ENCODE measurements around the gene RGS12. TPM values are rescaled to one million over a fixed set of nuclear protein-coding genes. Genes with fewer than 3 reads are reported as not detected.

RGS12 gene
- total RNA-seq, 1 experiment from 2014 or later: 53.9 TPM

DNA sequence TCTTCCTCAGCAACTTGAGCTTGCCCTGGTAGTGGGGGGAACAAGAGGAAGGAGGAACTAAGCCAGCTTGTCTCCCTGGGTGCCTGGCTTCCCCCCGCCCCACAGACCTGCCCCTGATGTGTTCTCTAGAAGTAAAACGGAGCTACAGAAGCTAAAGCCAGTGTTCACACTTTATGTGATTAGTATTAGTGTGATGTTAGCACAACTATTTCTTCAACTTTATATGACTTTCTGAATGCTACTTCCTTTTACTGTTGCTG lies 10.7 kb downstream of the RGS12 start:
- no TSS peak for BruUV-seq (replicated peaks)
- no peaks in the 10 kb centered on the region for H3K36me3 ChIP-seq (ENCODE audit: insufficient read depth, low read length, poor library complexity, severe bottlenecking)
- DNase-seq (ENCODE audit: low spot score): no peak
- intact Hi-C loops (cut with micrococcal nuclease; ENCODE audit: unreplicated experiment): no loop called here
- no peaks in the 10 kb centered on the region for H3K9me3 ChIP-seq (ENCODE audit: low read depth, low read length, poor library complexity, severe bottlenecking)
- H3K4me3 ChIP-seq (ENCODE audit: low read depth, low read length, poor library complexity, severe bottlenecking): no peak overlapping the region
- TF ChIP-seq EZH2 (IDR thresholded peaks at IDR 0.05; ENCODE audit: borderline replicate concordance, low read depth, low read length, poor library complexity, severe bottlenecking): no peak
- TF ChIP-seq, protein P1, sequence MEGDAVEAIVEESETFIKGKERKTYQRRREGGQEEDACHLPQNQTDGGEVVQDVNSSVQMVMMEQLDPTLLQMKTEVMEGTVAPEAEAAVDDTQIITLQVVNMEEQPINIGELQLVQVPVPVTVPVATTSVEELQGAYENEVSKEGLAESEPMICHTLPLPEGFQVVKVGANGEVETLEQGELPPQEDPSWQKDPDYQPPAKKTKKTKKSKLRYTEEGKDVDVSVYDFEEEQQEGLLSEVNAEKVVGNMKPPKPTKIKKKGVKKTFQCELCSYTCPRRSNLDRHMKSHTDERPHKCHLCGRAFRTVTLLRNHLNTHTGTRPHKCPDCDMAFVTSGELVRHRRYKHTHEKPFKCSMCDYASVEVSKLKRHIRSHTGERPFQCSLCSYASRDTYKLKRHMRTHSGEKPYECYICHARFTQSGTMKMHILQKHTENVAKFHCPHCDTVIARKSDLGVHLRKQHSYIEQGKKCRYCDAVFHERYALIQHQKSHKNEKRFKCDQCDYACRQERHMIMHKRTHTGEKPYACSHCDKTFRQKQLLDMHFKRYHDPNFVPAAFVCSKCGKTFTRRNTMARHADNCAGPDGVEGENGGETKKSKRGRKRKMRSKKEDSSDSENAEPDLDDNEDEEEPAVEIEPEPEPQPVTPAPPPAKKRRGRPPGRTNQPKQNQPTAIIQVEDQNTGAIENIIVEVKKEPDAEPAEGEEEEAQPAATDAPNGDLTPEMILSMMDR (conservative IDR thresholded peaks at IDR 0.05; ENCODE audit: low read depth, low read length): no peak
- peak overlapping the region; percentile 55 for H3K27ac ChIP-seq (ENCODE audit: low read depth, low read length, poor library complexity, severe bottlenecking)
- H3K27me3 ChIP-seq (replicated peaks; ENCODE audit: insufficient read depth, low read depth, low read length, poor library complexity): no peaks in the 10 kb centered on the region
- CTCF ChIA-PET: no interaction called here
- POLR2A ChIA-PET (ENCODE audit: low non-redundant PET): no interaction called here
- peaks cover 39% of the 10 kb centered on the region for H3K4me1 ChIP-seq (ENCODE audit: insufficient read depth, low read length, poor library complexity, severe bottlenecking)

DNA sequence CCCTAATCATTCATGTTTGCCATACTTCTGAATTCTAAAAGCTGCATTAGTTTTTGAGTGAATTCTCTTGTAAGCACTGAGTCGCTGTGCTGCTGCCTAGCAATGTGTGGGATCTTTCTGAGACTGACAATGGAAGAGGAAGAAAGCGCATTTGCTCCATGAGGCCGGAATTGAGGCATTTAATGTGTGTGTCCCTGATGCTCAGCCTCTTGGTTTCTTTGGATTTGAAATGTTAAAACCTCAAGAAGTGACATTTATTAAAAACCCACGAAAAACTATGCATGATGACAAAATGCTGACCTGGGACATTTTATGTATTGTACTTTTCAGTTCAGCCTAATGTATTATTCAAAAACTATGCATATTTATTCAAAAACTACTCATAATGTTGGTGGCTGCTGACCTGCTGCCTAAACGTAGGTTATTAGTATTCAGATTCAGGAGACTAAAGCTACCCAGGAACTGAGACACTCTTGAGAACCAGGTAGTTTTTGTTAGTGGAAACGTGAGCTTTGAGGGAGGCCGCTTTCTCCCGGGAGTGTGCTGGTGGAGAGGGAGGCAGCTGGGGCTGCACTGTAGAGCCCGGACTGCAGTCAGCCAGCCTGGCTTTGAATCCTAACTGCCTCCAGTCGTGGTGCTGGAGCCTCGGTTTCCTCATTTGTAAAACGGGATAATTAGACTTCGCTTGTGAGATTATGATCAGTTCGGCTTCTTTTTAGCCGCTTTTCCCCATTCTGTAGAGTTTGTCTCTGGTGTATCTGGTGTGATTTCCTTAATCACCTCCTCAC lies 11.3 kb downstream of the RGS12 start:
- POLR2A ChIA-PET (ENCODE audit: low non-redundant PET): no interaction called here
- H3K4me1 ChIP-seq (ENCODE audit: insufficient read depth, low read length, poor library complexity, severe bottlenecking): peaks cover 34% of the 10 kb centered on the region

GRCh38 chr4:3304831-3305609 lies 12.2 kb downstream of the RGS12 start:
- H3K4me1 ChIP-seq (ENCODE audit: insufficient read depth, low read length, poor library complexity, severe bottlenecking): peaks cover 34% of the 10 kb centered on the region
- ChIA-PET POLR2A (ENCODE audit: low non-redundant PET) (no interaction called here), CTCF (no interaction called here)
- H3K27ac ChIP-seq (ENCODE audit: low read depth, low read length, poor library complexity, severe bottlenecking): no peak overlapping the region
- H3K9me3 ChIP-seq (ENCODE audit: low read depth, low read length, poor library complexity, severe bottlenecking): no peaks in the 10 kb centered on the region
- no peak for TF ChIP-seq EZH2 (IDR thresholded peaks at IDR 0.05; ENCODE audit: borderline replicate concordance, low read depth, low read length, poor library complexity, severe bottlenecking)
- TF ChIP-seq, protein P1 (conservative IDR thresholded peaks at IDR 0.05; ENCODE audit: low read depth, low read length): no peak
- peak; percentile 69 for DNase-seq (ENCODE audit: low spot score)
- BruUV-seq (replicated peaks): no TSS peak
- intact Hi-C loops (cut with micrococcal nuclease; ENCODE audit: unreplicated experiment): no loop called here
- H3K4me3 ChIP-seq (ENCODE audit: low read depth, low read length, poor library complexity, severe bottlenecking): peak overlapping the region; percentile 4
- no peaks in the 10 kb centered on the region for H3K27me3 ChIP-seq (replicated peaks; ENCODE audit: insufficient read depth, low read depth, low read length, poor library complexity)
- H3K36me3 ChIP-seq (ENCODE audit: insufficient read depth, low read length, poor library complexity, severe bottlenecking): no peaks in the 10 kb centered on the region

More for the DNA sequence above, 11.3 kb downstream of the RGS12 start:
- TF ChIP-seq, protein P1 (conservative IDR thresholded peaks at IDR 0.05; ENCODE audit: low read depth, low read length): no peak
- TF ChIP-seq EZH2 (IDR thresholded peaks at IDR 0.05; ENCODE audit: borderline replicate concordance, low read depth, low read length, poor library complexity, severe bottlenecking): no peak
- Histone ChIP-seq H3K9me3 (ENCODE audit: low read depth, low read length, poor library complexity, severe bottlenecking) (no peaks in the 10 kb centered on the region), H3K27ac (ENCODE audit: low read depth, low read length, poor library complexity, severe bottlenecking) (peak overlapping the region; percentile 55), H3K27me3 (replicated peaks; ENCODE audit: insufficient read depth, low read depth, low read length, poor library complexity) (no peaks in the 10 kb centered on the region), H3K4me3 (ENCODE audit: low read depth, low read length, poor library complexity, severe bottlenecking) (peak overlapping the region; percentile 4), H3K36me3 (ENCODE audit: insufficient read depth, low read length, poor library complexity, severe bottlenecking) (no peaks in the 10 kb centered on the region)
- intact Hi-C loops (cut with micrococcal nuclease; ENCODE audit: unreplicated experiment): no loop called here
- CTCF ChIA-PET: no interaction called here
- BruUV-seq (replicated peaks): no TSS peak
- no peak for DNase-seq (ENCODE audit: low spot score)

Measured in A673 (cell line).